Subcutaneous abdominal adipose tissue (tissue), 5 donors: ENCODE measurements around the gene TRABD2A.

Experiments used
- H3K27ac ChIP-seq: one replicate; pipeline ENCODE4 v1.7.0; 2013; ENCODE audit warnings: low read depth, mild to moderate bottlenecking, inconsistent platforms, low read length, moderate library complexity
- H3K27me3 ChIP-seq, 5 donors: one replicate each; pipeline ENCODE4 v1.7.0; 2013; ENCODE audit warnings: low read length in 5 of 5, inconsistent platforms in 1 of 5; ENCODE audit not compliant: control insufficient read depth in 5 of 5, insufficient read depth in 4 of 5
- H3K36me3 ChIP-seq, 5 donors: one replicate each; pipeline ENCODE4 v1.7.0; 2013; ENCODE audit warnings: low read length in 5 of 5; ENCODE audit not compliant: control insufficient read depth in 5 of 5, insufficient read depth in 5 of 5
- H3K4me1 ChIP-seq, 5 donors: one replicate each; pipeline ENCODE4 v1.7.0; 2013; ENCODE audit warnings: low read length in 5 of 5, mild to moderate bottlenecking in 3 of 5, moderate library complexity in 1 of 5; ENCODE audit not compliant: control insufficient read depth in 5 of 5, insufficient read depth in 5 of 5
- H3K4me3 ChIP-seq, 5 donors: one replicate each; pipeline ENCODE4 v1.7.0; 2013; ENCODE audit warnings: low read length in 5 of 5, low read depth in 1 of 5
- H3K9ac ChIP-seq, 5 donors: one replicate each; pipeline ENCODE4 v1.7.0; 2013; ENCODE audit warnings: low read length in 5 of 5, mild to moderate bottlenecking in 4 of 5, moderate library complexity in 3 of 5
- H3K9me3 ChIP-seq, 5 donors: one replicate each; pipeline ENCODE4 v1.7.0; 2013; ENCODE audit warnings: low read length in 5 of 5; ENCODE audit not compliant: control insufficient read depth in 5 of 5
- donor health status: healthy.
- donor health status: healthy.
- donor health status: healthy.
- donor health status: healthy.
- donor health status: healthy.

The TRABD2A gene

DNA sequence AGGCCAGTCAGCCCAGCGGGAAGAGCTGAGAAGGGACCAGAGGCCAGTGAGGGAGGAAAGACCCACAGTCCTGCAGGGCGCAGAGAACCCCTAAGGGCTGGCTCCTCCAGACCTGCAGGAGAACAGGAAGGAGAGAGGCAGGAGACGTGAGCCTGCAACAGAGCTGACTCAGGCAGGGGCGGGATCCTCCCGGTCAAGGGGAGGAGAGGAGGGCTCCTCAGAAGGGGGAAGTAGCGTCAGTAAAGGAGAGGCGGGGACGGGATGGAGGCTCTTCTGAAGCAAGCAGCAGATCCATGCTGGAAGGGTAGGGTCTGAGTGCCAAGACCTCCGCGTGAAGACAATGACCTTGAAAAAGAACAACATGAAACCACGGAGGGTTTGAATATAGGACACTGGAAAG is 50.8 kb downstream of the TRABD2A start:
- H3K9ac ChIP-seq: no peak overlapping the region
- no peak overlapping the region for H3K4me3 ChIP-seq
- no peaks in the 10 kb centered on the region for H3K36me3 ChIP-seq
- H3K27me3 ChIP-seq: no peaks in the 10 kb centered on the region
- no peak overlapping the region for H3K27ac ChIP-seq
- no peaks in the 10 kb centered on the region for H3K9me3 ChIP-seq
- H3K4me1 ChIP-seq: peaks cover 0 to 21% (median 6%) of the 10 kb centered on the region in 5 donors

GRCh38 chr2:84829693-84830092 is 51.2 kb downstream of the TRABD2A start:
- Histone ChIP-seq H3K4me3 (no peak overlapping the region), H3K9ac (no peak overlapping the region), H3K27ac (no peak overlapping the region)

GRCh38 chr2:84827978-84828575 is 52.8 kb downstream of the TRABD2A start:
- Histone ChIP-seq H3K9ac (no peak overlapping the region), H3K27ac (no peak overlapping the region), H3K36me3 (no peaks in the 10 kb centered on the region), H3K4me1 (peaks cover 0 to 18% (median 6%) of the 10 kb centered on the region in 5 donors), H3K4me3 (no peak overlapping the region), H3K27me3 (no peaks in the 10 kb centered on the region), H3K9me3 (no peaks in the 10 kb centered on the region)

More at GRCh38 chr2:84829693-84830092, 51.2 kb downstream of the TRABD2A start:
- Histone ChIP-seq H3K4me1 (peaks cover 0 to 21% (median 6%) of the 10 kb centered on the region in 5 donors), H3K27me3 (no peaks in the 10 kb centered on the region), H3K36me3 (no peaks in the 10 kb centered on the region), H3K9me3 (no peaks in the 10 kb centered on the region)

- no peak overlapping the region for H3K9ac ChIP-seq
- H3K27me3 ChIP-seq: no peaks in the 10 kb centered on the region
- no peaks in the 10 kb centered on the region for H3K4me1 ChIP-seq
- no peaks in the 10 kb centered on the region for H3K9me3 ChIP-seq
- H3K36me3 ChIP-seq: no peaks in the 10 kb centered on the region
- H3K27ac ChIP-seq: no peak overlapping the region
- H3K4me3 ChIP-seq: no peak overlapping the region
These were observed 57.1 kb downstream of the TRABD2A start for GRCh38 chr2:84823788-84824187.

GRCh38 chr2:84823229-84823628 is 57.7 kb downstream of the TRABD2A start:
- Histone ChIP-seq H3K36me3 (no peaks in the 10 kb centered on the region), H3K4me3 (no peak overlapping the region), H3K27me3 (no peaks in the 10 kb centered on the region), H3K9me3 (no peaks in the 10 kb centered on the region), H3K4me1 (no peaks in the 10 kb centered on the region), H3K27ac (no peak overlapping the region), H3K9ac (no peak overlapping the region)

- H3K9me3 ChIP-seq: no peaks in the 10 kb centered on the region
- H3K4me3 ChIP-seq: no peak overlapping the region
- no peaks in the 10 kb centered on the region for H3K4me1 ChIP-seq
- no peak overlapping the region for H3K27ac ChIP-seq
- H3K9ac ChIP-seq: no peak overlapping the region
- no peaks in the 10 kb centered on the region for H3K27me3 ChIP-seq
- H3K36me3 ChIP-seq: no peaks in the 10 kb centered on the region
These were observed 59.1 kb downstream of the TRABD2A start for GRCh38 chr2:84821806-84822205.

DNA sequence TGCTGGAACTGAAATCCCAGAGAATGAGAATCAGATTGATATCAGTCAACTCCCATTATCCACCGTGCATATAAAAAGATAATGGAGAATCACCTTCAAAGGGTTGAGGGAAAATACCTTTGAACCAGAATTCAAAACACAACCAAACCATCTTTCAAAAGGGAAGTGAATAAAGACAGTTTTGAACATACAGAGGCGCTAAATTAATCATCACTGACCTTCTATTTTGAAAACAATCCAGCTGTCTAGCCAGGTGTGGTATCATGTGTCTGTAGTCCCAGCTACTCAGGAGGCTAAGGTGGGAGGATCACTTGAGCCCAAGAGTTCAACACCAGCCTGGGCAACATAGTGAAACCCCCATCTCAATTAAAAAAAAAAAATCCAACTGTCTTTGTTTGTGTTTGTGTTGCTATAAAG is 63.6 kb downstream of the TRABD2A start:
- no peaks in the 10 kb centered on the region for H3K4me1 ChIP-seq
- H3K4me3 ChIP-seq: no peak overlapping the region
- no peak overlapping the region for H3K27ac ChIP-seq
- no peaks in the 10 kb centered on the region for H3K27me3 ChIP-seq
- no peaks in the 10 kb centered on the region for H3K36me3 ChIP-seq
- H3K9ac ChIP-seq: no peak overlapping the region
- H3K9me3 ChIP-seq: no peaks in the 10 kb centered on the region

DNA sequence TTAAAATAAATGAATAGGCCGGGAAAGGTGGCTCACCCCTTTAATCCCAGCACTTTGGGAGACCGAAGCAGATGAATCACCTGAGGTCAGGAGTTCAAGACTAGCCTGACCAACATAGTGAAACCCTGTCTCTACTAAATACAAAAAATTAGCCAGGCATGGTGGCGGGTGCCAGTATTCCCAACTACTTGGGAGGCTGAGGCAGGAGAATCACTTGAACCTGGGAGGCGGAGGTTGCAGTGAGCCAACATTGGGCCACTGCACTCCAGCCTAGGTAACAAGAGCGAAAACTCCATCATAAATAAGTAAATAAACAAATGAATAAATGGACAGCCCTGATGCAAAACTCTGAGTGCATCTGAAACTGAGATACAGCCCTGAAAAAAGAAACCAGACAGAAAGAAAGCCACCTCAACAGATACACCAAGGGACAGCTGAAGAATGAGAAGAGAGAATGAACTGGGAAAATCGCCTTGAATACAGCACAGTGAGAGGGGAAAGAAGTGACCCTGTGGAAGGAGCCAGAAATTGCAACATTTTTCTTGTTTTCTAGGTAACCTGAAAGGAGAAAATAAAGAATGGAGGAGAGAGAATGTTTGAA is 64.4 kb downstream of the TRABD2A start:
- H3K9me3 ChIP-seq: no peaks in the 10 kb centered on the region
- no peak overlapping the region for H3K9ac ChIP-seq
- no peaks in the 10 kb centered on the region for H3K27me3 ChIP-seq
- no peak overlapping the region for H3K27ac ChIP-seq
- H3K4me1 ChIP-seq: no peaks in the 10 kb centered on the region
- H3K36me3 ChIP-seq: no peaks in the 10 kb centered on the region
- no peak overlapping the region for H3K4me3 ChIP-seq

DNA sequence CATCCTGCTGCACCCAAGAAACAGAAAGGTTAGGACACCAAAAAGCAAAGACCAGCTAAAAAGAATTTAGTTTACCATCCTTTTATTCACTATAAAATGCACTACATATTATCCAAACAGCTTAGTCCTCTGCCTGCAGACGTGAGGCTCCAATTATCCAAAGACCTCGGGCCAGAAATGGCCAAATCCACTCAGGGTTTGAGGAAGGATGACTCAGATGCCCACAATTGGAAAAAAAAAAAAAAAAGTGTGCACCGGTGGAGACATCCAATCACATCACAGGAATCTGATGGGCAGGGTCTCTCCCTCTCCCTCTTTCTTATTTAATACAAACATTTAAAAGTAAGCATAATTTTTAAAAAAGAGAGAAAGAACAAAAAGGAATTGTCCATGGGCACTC is 65.7 kb downstream of the TRABD2A start:
- H3K9ac ChIP-seq: no peak overlapping the region

GRCh38 chr2:84811839-84812431 is 68.9 kb downstream of the TRABD2A start:
- peaks cover 0 to 10% (median 8%) of the 10 kb centered on the region in 5 donors for H3K4me1 ChIP-seq
- H3K27me3 ChIP-seq: no peaks in the 10 kb centered on the region
- H3K9ac ChIP-seq: no peak overlapping the region
- H3K9me3 ChIP-seq: no peaks in the 10 kb centered on the region
- H3K36me3 ChIP-seq: no peaks in the 10 kb centered on the region
- H3K27ac ChIP-seq: no peak overlapping the region
- H3K4me3 ChIP-seq: no peak overlapping the region

More for the DNA sequence above, 65.7 kb downstream of the TRABD2A start:
- Histone ChIP-seq H3K27ac (no peak overlapping the region), H3K4me1 (no peaks in the 10 kb centered on the region), H3K36me3 (no peaks in the 10 kb centered on the region), H3K9me3 (no peaks in the 10 kb centered on the region), H3K27me3 (no peaks in the 10 kb centered on the region), H3K4me3 (no peak overlapping the region)
